ENCODE measurements around the gene CNKSR1. TPM values are rescaled to one million over a fixed set of nuclear protein-coding genes. Genes with fewer than 3 reads are reported as not detected.

The CNKSR1 gene
- total RNA-seq, 6 donors from 2014 or later: 20.4 to 98.5 (median 43.1) TPM

GRCh38 chr1:26191739-26192138, 14.4 kb downstream of the CNKSR1 start:
- Histone ChIP-seq H3K27ac (no peak overlapping the region), H3K36me3 (peaks cover 0 to 9% (median 2%) of the 10 kb centered on the region in 4 donors), H3K4me3 (no peak overlapping the region), H3K27me3 (no peaks in the 10 kb centered on the region), H3K4me1 (no peaks in the 10 kb centered on the region), H3K9me3 (no peaks in the 10 kb centered on the region)
- 21 to 40% methylated on average over 3 of the region's 3 CpGs for WGBS, 2 donors
- TF ChIP-seq POLR2AphosphoS5 (IDR thresholded peaks at IDR 0.05) (no peak), CTCF (IDR thresholded peaks at IDR 0.05) (no peak)
- ATAC-seq (ENCODE audit: low FRiP score in 2 of 2) (no peak), DNase-seq (no peak)

GRCh38 chr1:26195805-26196204, 18.5 kb downstream of the CNKSR1 start:
- Histone ChIP-seq H3K27ac (no peak overlapping the region), H3K4me3 (no peak overlapping the region), H3K27me3 (no peaks in the 10 kb centered on the region), H3K36me3 (no peaks in the 10 kb centered on the region), H3K9me3 (no peaks in the 10 kb centered on the region), H3K4me1 (peaks cover 0 to 2% (median 0%) of the 10 kb centered on the region in 4 donors)
- DNase-seq (no peak), ATAC-seq (ENCODE audit: low FRiP score in 2 of 2) (no peak)
- 72 to 73% methylated on average over 3 of the region's 3 CpGs for WGBS, 2 donors
- TF ChIP-seq POLR2AphosphoS5 (IDR thresholded peaks at IDR 0.05) (no peak), EP300 (IDR thresholded peaks at IDR 0.05) (no peak), POLR2A (IDR thresholded peaks at IDR 0.05) (no peak), CTCF (IDR thresholded peaks at IDR 0.05) (no peak)

- 95 to 100% methylated on average over 3 of the region's 3 CpGs for WGBS, 2 donors
- TF ChIP-seq POLR2AphosphoS5 (IDR thresholded peaks at IDR 0.05): no peak
- no peak for TF ChIP-seq POLR2A (IDR thresholded peaks at IDR 0.05)
- no peak for TF ChIP-seq CTCF (IDR thresholded peaks at IDR 0.05)
- TF ChIP-seq EP300 (IDR thresholded peaks at IDR 0.05): no peak
- DNase-seq: no peak
- Histone ChIP-seq H3K27ac (no peak overlapping the region), H3K4me3 (no peak overlapping the region), H3K36me3 (no peaks in the 10 kb centered on the region), H3K4me1 (peaks cover 0 to 7% (median 4%) of the 10 kb centered on the region in 4 donors), H3K27me3 (no peaks in the 10 kb centered on the region), H3K9me3 (no peaks in the 10 kb centered on the region)
- ATAC-seq (ENCODE audit: low FRiP score in 2 of 2): no peak
Observed at GRCh38 chr1:26197301-26197700, 20.0 kb downstream of the CNKSR1 start.

- Histone ChIP-seq H3K4me1 (peaks cover 0 to 7% (median 4%) of the 10 kb centered on the region in 4 donors), H3K36me3 (no peaks in the 10 kb centered on the region), H3K27ac (no peak overlapping the region), H3K4me3 (no peak overlapping the region), H3K9me3 (no peaks in the 10 kb centered on the region), H3K27me3 (no peaks in the 10 kb centered on the region)
- ATAC-seq (ENCODE audit: low FRiP score in 2 of 2) (no peak), DNase-seq (no peak)
- no peak for TF ChIP-seq EP300 (IDR thresholded peaks at IDR 0.05)
- TF ChIP-seq POLR2AphosphoS5 (IDR thresholded peaks at IDR 0.05): no peak
- no peak for TF ChIP-seq CTCF (IDR thresholded peaks at IDR 0.05)
- no peak for TF ChIP-seq POLR2A (IDR thresholded peaks at IDR 0.05)
- WGBS, 2 donors: 93 to 94% methylated on average over 11 of the region's 11 CpGs
Observed at GRCh38 chr1:26197813-26198212, 20.5 kb downstream of the CNKSR1 start.

GRCh38 chr1:26200413-26200812, 23.1 kb downstream of the CNKSR1 start:
- ATAC-seq (ENCODE audit: low FRiP score in 2 of 2): no peak
- no peak overlapping the region for H3K27ac ChIP-seq
- H3K27me3 ChIP-seq: no peaks in the 10 kb centered on the region
- no peak for DNase-seq
- TF ChIP-seq POLR2AphosphoS5 (IDR thresholded peaks at IDR 0.05) (no peak), POLR2A (IDR thresholded peaks at IDR 0.05) (no peak), EP300 (IDR thresholded peaks at IDR 0.05) (no peak), CTCF (IDR thresholded peaks at IDR 0.05) (no peak)
- no peaks in the 10 kb centered on the region for H3K36me3 ChIP-seq
- no peaks in the 10 kb centered on the region for H3K9me3 ChIP-seq
- H3K4me3 ChIP-seq: no peak overlapping the region
- H3K4me1 ChIP-seq: peaks cover 0 to 7% (median 4%) of the 10 kb centered on the region in 4 donors
- 84 to 86% methylated on average over 5 of the region's 5 CpGs for WGBS, 2 donors
